SK-N-SH (cell line): ENCODE data around the gene PEX16. TPM values are rescaled to one million over a fixed set of nuclear protein-coding genes. Genes with fewer than 3 reads are reported as not detected.

Source experiments
- CTCF ChIA-PET: fragments of 300-600, 350-600 bp; formaldehyde crosslinking; extraction: SDS; loops from one replicate; lab custom pipeline; 2021; lab: Yijun Ruan, JAX
- POLR2A ChIA-PET: fragments of 350-600 bp; sonication (Branson Sonifier 250); formaldehyde crosslinking; extraction: SDS; loops from one replicate; lab custom pipeline; 2020; ENCODE audit warnings: antibody characterized with exemption, inconsistent platforms; lab: Yijun Ruan, JAX
- DNase-seq: peaks from one replicate; pipeline ENCODE4 v3.0.0; 2012
- H2AFZ ChIP-seq: fragments of 200-600 bp; sonication (generic); 2 replicates; pipeline ENCODE4 v1.8.1; 2016; ENCODE audit warnings: antibody characterized with exemption, mild to moderate bottlenecking, low read depth
- H3F3A ChIP-seq: fragments of 200-600 bp; sonication (generic); replicated peaks from 2 replicates; pipeline ENCODE3; 2016; ENCODE audit warnings: antibody characterized with exemption, mild to moderate bottlenecking; ENCODE audit not compliant: insufficient read depth
- H3K27ac ChIP-seq, 2 experiments: fragments of 200-500 bp in 1 of 2; fragments of 200-600 bp in 1 of 2; sonication (Bioruptor generic) in 1 of 2; sonication (generic), shearing (Covaris generic) in 1 of 2; 2 replicates each; pipeline versions ENCODE4 v1.5.1 to v1.6.1; 2014 to 2016; ENCODE audit warnings: low read depth in 2 of 2, inconsistent platforms in 1 of 2, low read length in 1 of 2, mild to moderate bottlenecking in 1 of 2, mixed read lengths in 1 of 2
- H3K27me3 ChIP-seq: fragments of 200-600 bp; sonication (generic), shearing (Covaris generic); 2 replicates; pipeline ENCODE4 v1.6.1; 2016; ENCODE audit warnings: mixed run types; ENCODE audit not compliant: insufficient read depth
- H3K36me3 ChIP-seq, 2 experiments: fragments of 200-500 bp in 1 of 2; fragments of 200-600 bp in 1 of 2; sonication (Bioruptor generic) in 1 of 2; sonication (generic) in 1 of 2; replicated peaks in 1 of 2; 2 replicates each; pipeline versions ENCODE3 to v1.5.1; 2014 to 2016; ENCODE audit warnings: low read length in 1 of 2, mild to moderate bottlenecking in 1 of 2; ENCODE audit not compliant: insufficient read depth in 2 of 2, control insufficient read depth in 1 of 2
- H3K4me1 ChIP-seq, 2 experiments: fragments of 200-500 bp in 1 of 2; fragments of 200-600 bp in 1 of 2; sonication (Bioruptor generic) in 1 of 2; sonication (generic), shearing (Covaris generic) in 1 of 2; 2 replicates each; pipeline versions ENCODE4 v1.5.1 to v1.6.1; 2014 to 2016; ENCODE audit warnings: low read depth in 1 of 2, low read length in 1 of 2, mixed run types in 1 of 2; ENCODE audit not compliant: insufficient read depth in 2 of 2, control insufficient read depth in 1 of 2
- H3K4me2 ChIP-seq: fragments of 200-600 bp; sonication (generic), shearing (Covaris generic); 2 replicates; pipeline ENCODE4 v1.6.1; 2017; ENCODE audit warnings: mixed run types
- H3K4me3 ChIP-seq, 2 experiments: fragments of 200-500 bp in 1 of 2; fragments of 200-600 bp in 1 of 2; sonication (Bioruptor generic) in 1 of 2; sonication (generic), shearing (Covaris generic) in 1 of 2; 2 replicates each; pipeline versions ENCODE4 v1.5.1 to v1.8.1; 2014 to 2016; ENCODE audit warnings: low read depth in 2 of 2, inconsistent platforms in 1 of 2, low read length in 1 of 2, mild to moderate bottlenecking in 1 of 2, mixed read lengths in 1 of 2, moderate library complexity in 1 of 2
- H3K79me2 ChIP-seq: fragments of 200-600 bp; sonication (generic); 2 replicates; pipeline ENCODE4 v1.8.1; 2017; ENCODE audit warnings: mild to moderate bottlenecking; ENCODE audit not compliant: insufficient read depth
- H3K9ac ChIP-seq: fragments of 200-600 bp; sonication (generic); 2 replicates; pipeline ENCODE4 v1.6.1; 2017; ENCODE audit warnings: mixed run types
- H3K9me2 ChIP-seq: fragments of 200-600 bp; sonication (generic); 2 replicates; pipeline ENCODE4 v1.6.1; 2017; ENCODE audit warnings: mixed run types
- H3K9me3 ChIP-seq: fragments of 200-600 bp; sonication (generic); 2 replicates; pipeline ENCODE4 v1.6.1; 2017; ENCODE audit warnings: mixed run types, mild to moderate bottlenecking, moderate library complexity
- H4K20me1 ChIP-seq: fragments of 200-600 bp; sonication (generic); 2 replicates; pipeline ENCODE4 v1.6.1; 2017; ENCODE audit warnings: mild to moderate bottlenecking, mixed run types; ENCODE audit not compliant: insufficient read depth
- CHD2 ChIP-seq: fragments of 150-350 bp; IDR thresholded peaks from 2 replicates; pipeline ENCODE4 v1.6.1; 2018; ENCODE audit warnings: low read length; ENCODE audit not compliant: partially characterized antibody
- EZH2phosphoT487 ChIP-seq: fragments of 200-600 bp; sonication (generic); IDR thresholded peaks from 2 replicates; pipeline ENCODE4 v1.6.1; 2017; ENCODE audit warnings: low read depth, mixed run types, mild to moderate bottlenecking, antibody characterized with exemption, moderate library complexity, borderline replicate concordance
- FOSL2 ChIP-seq: IDR thresholded peaks from 2 replicates; pipeline ENCODE4 v1.4.0; 2012; ENCODE audit warnings: low read depth, mild to moderate bottlenecking, moderate library complexity, borderline replicate concordance
- GABPA ChIP-seq: IDR thresholded peaks from 2 replicates; pipeline ENCODE4 v1.4.0; 2012; ENCODE audit warnings: low read depth, mild to moderate bottlenecking
- GATA2 ChIP-seq: sonication (generic); formaldehyde crosslinking; IDR thresholded peaks from 2 replicates; pipeline ENCODE4 v1.5.0; 2020; ENCODE audit warnings: mild to moderate bottlenecking, missing genetic modification reagents
- JUND ChIP-seq: IDR thresholded peaks from 2 replicates; pipeline ENCODE4 v1.4.0; 2012
- MXI1 ChIP-seq: IDR thresholded peaks from 2 replicates; pipeline ENCODE4 v1.6.1; 2012; ENCODE audit warnings: mild to moderate bottlenecking, low read depth, low read length, improper control_type of control experiment
- NFIC ChIP-seq: IDR thresholded peaks from 2 replicates; pipeline ENCODE4 v1.4.0; 2012; ENCODE audit warnings: borderline replicate concordance
- NRF1 ChIP-seq: IDR thresholded peaks from 2 replicates; pipeline ENCODE4 v1.6.1; 2012; ENCODE audit warnings: low read depth, mild to moderate bottlenecking, low read length
- RAD21 ChIP-seq: IDR thresholded peaks from 2 replicates; pipeline ENCODE4 v1.6.1; 2012; ENCODE audit warnings: mild to moderate bottlenecking, low read length
- RXRA ChIP-seq: IDR thresholded peaks from 2 replicates; pipeline ENCODE4 v1.4.0; 2012; ENCODE audit warnings: low read depth, mild to moderate bottlenecking, borderline replicate concordance
- SIN3A ChIP-seq: IDR thresholded peaks from 2 replicates; pipeline ENCODE4 v1.6.1; 2012; ENCODE audit warnings: low read depth, mild to moderate bottlenecking, low read length, moderate library complexity, borderline replicate concordance
- TCF12 ChIP-seq: IDR thresholded peaks from 2 replicates; pipeline ENCODE4 v1.4.0; 2012
- TEAD4 ChIP-seq: IDR thresholded peaks from 2 replicates; pipeline ENCODE4 v1.4.0; 2012; ENCODE audit warnings: mild to moderate bottlenecking, borderline replicate concordance; ENCODE audit not compliant: insufficient read depth
- YY1 ChIP-seq: IDR thresholded peaks from 2 replicates; pipeline ENCODE4 v1.4.0; 2012; ENCODE audit warnings: low read depth, mild to moderate bottlenecking
- WGBS: methylation state at CpG from one replicate; pipeline ENCODE4 v1.1.6; 2017; ENCODE audit warnings: low lambda C conversion rate; 5-methylcytosine and 5-hydroxymethylcytosine counted together
- polyA plus RNA-seq, 3 experiments: library from polyadenylated mRNA; depleted of rRNA; stranded (reverse); fragments of >200 nt; gene quantifications; 2 replicates each; pipeline ENCODE4 v1.2.3, GENCODE V29; 2012
- TF ChIP-seq, protein P1 (sequence below): fragments of 150-350 bp; IDR thresholded peaks from 2 replicates; pipeline ENCODE4 v1.6.1; 2017; ENCODE audit warnings: antibody characterized with exemption, low read length, low read depth, borderline replicate concordance
- TF ChIP-seq, protein P2 (sequence below): IDR thresholded peaks from 2 replicates; pipeline ENCODE4; 2012
- TF ChIP-seq, protein P3 (sequence below): IDR thresholded peaks from 2 replicates; pipeline ENCODE4 v1.4.0; 2012; ENCODE audit warnings: low read depth
- TF ChIP-seq, protein P4 (sequence below): IDR thresholded peaks from 2 replicates; pipeline ENCODE4 v1.4.0; 2012; ENCODE audit warnings: low read depth, borderline replicate concordance
- TF ChIP-seq, protein P5 (sequence below): fragments of 200-600 bp; sonication (generic); IDR thresholded peaks from 2 replicates; pipeline ENCODE4 v1.6.1; 2017; ENCODE audit warnings: antibody characterized with exemption, mild to moderate bottlenecking, moderate library complexity

Gene PEX16
- polyA plus RNA-seq, 1 of the 3 experiments (the other 2 are of a cell fraction): 46.4 TPM

DNA sequence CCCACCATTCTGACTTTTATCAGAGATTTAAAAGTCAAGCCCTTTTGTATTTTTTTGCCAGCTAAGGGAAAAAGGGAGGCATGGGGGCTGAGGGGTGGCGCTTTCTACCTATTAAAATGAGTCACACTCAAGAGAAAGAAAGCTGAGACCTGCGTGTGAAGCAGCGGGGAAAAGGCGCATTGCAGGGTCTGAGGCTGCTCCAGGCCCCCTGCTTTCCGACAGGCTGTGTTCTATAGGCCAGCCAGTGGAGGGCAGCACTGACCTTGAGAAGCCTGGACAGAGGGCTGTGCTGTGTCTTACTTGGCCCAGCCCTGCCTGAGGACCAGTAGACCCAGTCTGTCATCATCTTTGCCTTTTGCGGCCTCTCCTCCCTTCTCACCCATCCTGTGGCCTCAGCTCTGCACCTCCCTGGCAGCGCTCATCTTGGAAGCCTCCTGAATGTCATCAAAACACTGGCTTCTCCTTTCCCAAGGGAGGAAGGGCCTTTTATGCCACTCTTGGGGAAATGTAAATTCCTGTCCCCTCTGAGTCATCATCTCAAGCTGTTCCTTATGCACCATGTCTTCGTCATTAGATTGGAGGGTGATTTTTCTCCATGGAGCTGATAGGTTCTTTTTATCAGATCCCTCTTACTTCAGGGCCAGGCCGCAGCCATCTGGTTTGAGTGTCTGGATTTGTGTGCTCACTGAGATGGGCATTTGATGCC, 44.9 kb downstream of the PEX16 start (continued):
- TF ChIP-seq, protein P1, sequence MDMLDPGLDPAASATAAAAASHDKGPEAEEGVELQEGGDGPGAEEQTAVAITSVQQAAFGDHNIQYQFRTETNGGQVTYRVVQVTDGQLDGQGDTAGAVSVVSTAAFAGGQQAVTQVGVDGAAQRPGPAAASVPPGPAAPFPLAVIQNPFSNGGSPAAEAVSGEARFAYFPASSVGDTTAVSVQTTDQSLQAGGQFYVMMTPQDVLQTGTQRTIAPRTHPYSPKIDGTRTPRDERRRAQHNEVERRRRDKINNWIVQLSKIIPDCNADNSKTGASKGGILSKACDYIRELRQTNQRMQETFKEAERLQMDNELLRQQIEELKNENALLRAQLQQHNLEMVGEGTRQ: no peak
- TF ChIP-seq, protein P2, sequence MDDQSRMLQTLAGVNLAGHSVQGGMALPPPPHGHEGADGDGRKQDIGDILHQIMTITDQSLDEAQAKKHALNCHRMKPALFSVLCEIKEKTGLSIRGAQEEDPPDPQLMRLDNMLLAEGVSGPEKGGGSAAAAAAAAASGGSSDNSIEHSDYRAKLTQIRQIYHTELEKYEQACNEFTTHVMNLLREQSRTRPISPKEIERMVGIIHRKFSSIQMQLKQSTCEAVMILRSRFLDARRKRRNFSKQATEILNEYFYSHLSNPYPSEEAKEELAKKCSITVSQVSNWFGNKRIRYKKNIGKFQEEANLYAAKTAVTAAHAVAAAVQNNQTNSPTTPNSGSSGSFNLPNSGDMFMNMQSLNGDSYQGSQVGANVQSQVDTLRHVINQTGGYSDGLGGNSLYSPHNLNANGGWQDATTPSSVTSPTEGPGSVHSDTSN: peak; percentile 28
- TF ChIP-seq MXI1 (no peak; the same call in none of the 2 replicates), TCF12 (peak; percentile 74), CHD2 (no peak), GABPA (no peak)
- TF ChIP-seq, protein P3, sequence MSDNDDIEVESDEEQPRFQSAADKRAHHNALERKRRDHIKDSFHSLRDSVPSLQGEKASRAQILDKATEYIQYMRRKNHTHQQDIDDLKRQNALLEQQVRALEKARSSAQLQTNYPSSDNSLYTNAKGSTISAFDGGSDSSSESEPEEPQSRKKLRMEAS: peak; percentile 29; the same call in 1 of the 2 replicates

DNA sequence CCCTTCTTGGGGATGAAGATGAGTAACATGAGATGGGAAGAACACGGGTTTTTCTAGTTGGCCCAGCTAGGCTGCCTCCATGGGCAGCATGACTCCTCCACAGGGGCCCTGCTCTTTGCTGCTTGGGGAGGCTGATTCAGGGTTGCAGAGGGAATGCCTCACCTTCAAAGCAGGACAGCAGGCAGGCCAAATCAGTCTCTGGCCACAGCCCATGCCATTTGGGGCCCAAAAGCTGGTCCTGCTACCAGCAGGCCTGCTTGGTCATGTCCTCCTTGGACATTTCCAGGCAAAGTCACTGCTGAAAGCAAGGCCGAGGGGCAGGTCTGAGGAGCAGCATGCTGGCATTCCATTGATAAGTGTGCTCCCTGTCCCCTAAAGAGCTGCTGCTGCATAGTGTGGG, 46.0 kb downstream of the PEX16 start:
- no peak for TF ChIP-seq GABPA
- TF ChIP-seq TEAD4: no peak
- TF ChIP-seq NRF1: no peak
- TF ChIP-seq YY1: no peak
- no peak for TF ChIP-seq FOSL2
- no peak for TF ChIP-seq RAD21
- no peak for TF ChIP-seq SIN3A
- no peak for TF ChIP-seq JUND
- TF ChIP-seq RXRA: no peak
- TF ChIP-seq GATA2 (CRISPR knock-in tag): no peak
- TF ChIP-seq, protein P1: no peak
- no peak for TF ChIP-seq NFIC
- TF ChIP-seq EZH2phosphoT487: no peak
- TF ChIP-seq, protein P4, sequence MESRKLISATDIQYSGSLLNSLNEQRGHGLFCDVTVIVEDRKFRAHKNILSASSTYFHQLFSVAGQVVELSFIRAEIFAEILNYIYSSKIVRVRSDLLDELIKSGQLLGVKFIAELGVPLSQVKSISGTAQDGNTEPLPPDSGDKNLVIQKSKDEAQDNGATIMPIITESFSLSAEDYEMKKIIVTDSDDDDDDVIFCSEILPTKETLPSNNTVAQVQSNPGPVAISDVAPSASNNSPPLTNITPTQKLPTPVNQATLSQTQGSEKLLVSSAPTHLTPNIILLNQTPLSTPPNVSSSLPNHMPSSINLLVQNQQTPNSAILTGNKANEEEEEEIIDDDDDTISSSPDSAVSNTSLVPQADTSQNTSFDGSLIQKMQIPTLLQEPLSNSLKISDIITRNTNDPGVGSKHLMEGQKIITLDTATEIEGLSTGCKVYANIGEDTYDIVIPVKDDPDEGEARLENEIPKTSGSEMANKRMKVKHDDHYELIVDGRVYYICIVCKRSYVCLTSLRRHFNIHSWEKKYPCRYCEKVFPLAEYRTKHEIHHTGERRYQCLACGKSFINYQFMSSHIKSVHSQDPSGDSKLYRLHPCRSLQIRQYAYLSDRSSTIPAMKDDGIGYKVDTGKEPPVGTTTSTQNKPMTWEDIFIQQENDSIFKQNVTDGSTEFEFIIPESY: no peak
- TF ChIP-seq, protein P5, sequence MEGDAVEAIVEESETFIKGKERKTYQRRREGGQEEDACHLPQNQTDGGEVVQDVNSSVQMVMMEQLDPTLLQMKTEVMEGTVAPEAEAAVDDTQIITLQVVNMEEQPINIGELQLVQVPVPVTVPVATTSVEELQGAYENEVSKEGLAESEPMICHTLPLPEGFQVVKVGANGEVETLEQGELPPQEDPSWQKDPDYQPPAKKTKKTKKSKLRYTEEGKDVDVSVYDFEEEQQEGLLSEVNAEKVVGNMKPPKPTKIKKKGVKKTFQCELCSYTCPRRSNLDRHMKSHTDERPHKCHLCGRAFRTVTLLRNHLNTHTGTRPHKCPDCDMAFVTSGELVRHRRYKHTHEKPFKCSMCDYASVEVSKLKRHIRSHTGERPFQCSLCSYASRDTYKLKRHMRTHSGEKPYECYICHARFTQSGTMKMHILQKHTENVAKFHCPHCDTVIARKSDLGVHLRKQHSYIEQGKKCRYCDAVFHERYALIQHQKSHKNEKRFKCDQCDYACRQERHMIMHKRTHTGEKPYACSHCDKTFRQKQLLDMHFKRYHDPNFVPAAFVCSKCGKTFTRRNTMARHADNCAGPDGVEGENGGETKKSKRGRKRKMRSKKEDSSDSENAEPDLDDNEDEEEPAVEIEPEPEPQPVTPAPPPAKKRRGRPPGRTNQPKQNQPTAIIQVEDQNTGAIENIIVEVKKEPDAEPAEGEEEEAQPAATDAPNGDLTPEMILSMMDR: no peak
- no peak for DNase-seq
- peaks cover 16 to 42% of the 10 kb centered on the region in 2 experiments for H3K36me3 ChIP-seq
- no peaks in the 10 kb centered on the region for H3K27me3 ChIP-seq
- no peaks in the 10 kb centered on the region for H3K9me2 ChIP-seq
- no peaks in the 10 kb centered on the region for H3K79me2 ChIP-seq
- WGBS: 83% methylated on average over 2 of the region's 2 CpGs
- H3K4me3 ChIP-seq: no peak overlapping the region
- H3F3A ChIP-seq: peaks cover 23% of the 10 kb centered on the region
- peak overlapping the region in 1 of 2 experiments; percentile 83; a peak in 1 of 4 replicates for H3K27ac ChIP-seq
- H3K9me3 ChIP-seq: no peaks in the 10 kb centered on the region
- ChIA-PET POLR2A (no interaction called here), CTCF (interaction anchor here (0.9 to 6.2 kb wide), 30 partner anchors 9 to 501 kb away, joined by 3 to 118 read pairs (median 10); partner anchors contain the start of genes CRY2, LARGE2 and PEX16)
- no peaks in the 10 kb centered on the region for H4K20me1 ChIP-seq
- no peak overlapping the region for H3K9ac ChIP-seq
- peaks cover 9 to 17% of the 10 kb centered on the region in 2 experiments; a peak in 3 of 4 replicates for H3K4me1 ChIP-seq
- no peak overlapping the region for H3K4me2 ChIP-seq
- H2AFZ ChIP-seq: no peak overlapping the region
